HCT116 (cell line): ENCODE data around the gene PRKAB2.
"Not testable (repeated sequence)": the region's sequence is repeated elsewhere in the genome, so short reads cannot be mapped to it uniquely, and the experiment has no call there.

ENCODE experiments used
- CTCF ChIP-seq, 3 experiments: fragments of 200-600 bp in 1 of 3; sonication (generic) in 1 of 3; IDR thresholded peaks in 2 of 3; conservative IDR thresholded peaks in 1 of 3; 2 replicates each; pipeline ENCODE4 v1.5.1; 2012 to 2017; ENCODE audit warnings: low read depth in 2 of 3, low read length in 2 of 3, antibody characterized with exemption in 1 of 3, borderline replicate concordance in 1 of 3, control low read depth in 1 of 3, mild to moderate bottlenecking in 1 of 3, mixed read lengths in 1 of 3, mixed run types in 1 of 3, moderate library complexity in 1 of 3; ENCODE audit not compliant: insufficient read depth in 1 of 3
- EGR1 ChIP-seq: IDR thresholded peaks from 2 replicates; pipeline ENCODE4 v1.6.1; 2012; ENCODE audit warnings: low read depth
- ELF1 ChIP-seq: IDR thresholded peaks from 2 replicates; pipeline ENCODE4 v1.6.1; 2012; ENCODE audit warnings: low read depth, borderline replicate concordance
- EZH2 ChIP-seq: fragments of 200-600 bp; sonication (generic); IDR thresholded peaks from 2 replicates; pipeline ENCODE4 v1.6.1; 2017; ENCODE audit warnings: antibody characterized with exemption, mixed run types
- JUND ChIP-seq: IDR thresholded peaks from 2 replicates; pipeline ENCODE4 v1.6.1; 2012
- POLR2A ChIP-seq: IDR thresholded peaks from 2 replicates; pipeline ENCODE4 v1.7.0; 2011; ENCODE audit warnings: borderline replicate concordance; ENCODE audit not compliant: insufficient read depth, insufficient read length; ENCODE audit errors: extremely low read depth
- POLR2AphosphoS5 ChIP-seq: IDR thresholded peaks from 2 replicates; pipeline ENCODE4 v1.6.1; 2011; ENCODE audit warnings: mild to moderate bottlenecking, low read depth, low read length, moderate library complexity
- TCF7L2 ChIP-seq: IDR thresholded peaks from 2 replicates; pipeline ENCODE4 v1.7.0; 2011; ENCODE audit warnings: borderline replicate concordance, inconsistent platforms; ENCODE audit not compliant: insufficient read depth, insufficient read length; ENCODE audit errors: extremely low read depth
- YY1 ChIP-seq: IDR thresholded peaks from 2 replicates; pipeline ENCODE4 v1.6.1; 2011; ENCODE audit warnings: low read length, low read depth, moderate library complexity, mild to moderate bottlenecking; ENCODE audit not compliant: insufficient replicate concordance; ENCODE audit errors: extremely low read depth
- ZNF274 ChIP-seq: fragments of 200-500 bp; sonication (Bioruptor generic); IDR thresholded peaks from 2 replicates; pipeline ENCODE4 v1.6.1; 2014; ENCODE audit warnings: mild to moderate bottlenecking, low read depth, low read length, inconsistent platforms
- TF ChIP-seq, protein P1 (sequence below): IDR thresholded peaks from 2 replicates; pipeline ENCODE4 v1.6.1; 2012

- not testable (repeated sequence) for TF ChIP-seq EGR1; ZNF274; YY1; TCF7L2; EZH2; POLR2A; CTCF (IDR thresholded peaks at IDR 0.05 in 2 of 3, conservative IDR thresholded peaks at IDR 0.05 in 1 of 3; ENCODE audit: borderline replicate concordance in 1 of 3, insufficient read depth in 1 of 3, low read depth in 2 of 3, low read length in 2 of 3); JUND; POLR2AphosphoS5; ELF1
- TF ChIP-seq, protein P1, sequence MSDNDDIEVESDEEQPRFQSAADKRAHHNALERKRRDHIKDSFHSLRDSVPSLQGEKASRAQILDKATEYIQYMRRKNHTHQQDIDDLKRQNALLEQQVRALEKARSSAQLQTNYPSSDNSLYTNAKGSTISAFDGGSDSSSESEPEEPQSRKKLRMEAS: not testable (repeated sequence)
These were observed 65.8 kb downstream of the PRKAB2 start for GRCh38 chr1:147106407-147106881.
